OCI-LY1 (cell line): ENCODE data around the gene ZNF608.

Experiments used
- CTCF ChIP-seq: fragments of 200-600 bp; sonication (generic), shearing (Covaris generic); IDR thresholded peaks from 2 replicates; pipeline ENCODE4 v1.5.1; 2017; ENCODE audit warnings: mild to moderate bottlenecking, antibody characterized with exemption, low read length, moderate library complexity, mixed read lengths
- EZH2 ChIP-seq: fragments of 200-600 bp; sonication (generic), shearing (Covaris generic); IDR thresholded peaks from 2 replicates; pipeline ENCODE4 v1.8.0; 2017; ENCODE audit warnings: borderline replicate concordance, mixed run types, mild to moderate bottlenecking, antibody characterized with exemption, low read length, moderate library complexity, mixed read lengths

GRCh38 chr5:124771761-124772160 lies 25.3 kb upstream of the ZNF608 start:
- no peak for TF ChIP-seq CTCF
- no peak for TF ChIP-seq EZH2
